ENCODE measurements around the gene TIMP2.
"Not testable (repeated sequence)": the region's sequence is repeated elsewhere in the genome, so short reads cannot be mapped to it uniquely, and the experiment has no call there.

TIMP2 gene

DNA sequence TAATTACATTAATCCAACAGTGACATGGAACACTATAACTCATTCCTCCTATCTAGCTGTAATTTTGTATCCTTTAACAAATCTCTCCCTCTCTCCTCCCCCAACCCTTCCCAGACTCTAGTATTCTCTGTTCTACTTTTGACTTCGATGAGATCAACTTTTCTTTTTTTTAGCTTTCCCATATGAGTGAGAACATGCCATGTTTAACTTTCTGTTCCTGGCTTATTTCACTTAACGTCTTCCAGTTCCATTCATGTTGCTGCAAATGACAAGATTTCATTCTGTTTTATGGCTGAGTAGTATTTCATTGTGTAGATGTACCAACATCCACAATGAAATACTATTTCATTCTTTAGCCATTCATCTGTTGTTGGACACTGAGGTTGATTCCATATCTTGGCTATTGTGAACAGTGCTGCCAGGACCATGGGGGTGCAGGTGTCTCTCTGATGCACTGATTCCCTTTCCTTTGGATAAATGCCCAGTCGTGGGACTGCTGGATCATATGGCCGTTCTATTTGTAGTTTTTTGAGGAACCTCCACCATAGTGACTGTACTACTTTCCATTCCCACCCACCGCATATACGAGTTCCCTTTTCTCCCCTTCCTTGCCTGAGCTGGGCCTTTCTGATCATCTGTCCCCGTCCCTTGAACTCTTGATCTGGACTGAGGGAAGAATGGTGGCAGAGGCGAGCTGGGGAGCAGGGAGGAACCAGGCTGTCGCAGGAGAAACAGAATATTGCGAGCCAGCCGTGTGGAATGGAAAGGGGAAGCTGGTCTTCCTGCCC lies 14.5 kb downstream of the TIMP2 start:
- in situ Hi-C loops (cut with HindIII; ENCODE audit: low sequenced_read_pairs) = no loop called here

DNA sequence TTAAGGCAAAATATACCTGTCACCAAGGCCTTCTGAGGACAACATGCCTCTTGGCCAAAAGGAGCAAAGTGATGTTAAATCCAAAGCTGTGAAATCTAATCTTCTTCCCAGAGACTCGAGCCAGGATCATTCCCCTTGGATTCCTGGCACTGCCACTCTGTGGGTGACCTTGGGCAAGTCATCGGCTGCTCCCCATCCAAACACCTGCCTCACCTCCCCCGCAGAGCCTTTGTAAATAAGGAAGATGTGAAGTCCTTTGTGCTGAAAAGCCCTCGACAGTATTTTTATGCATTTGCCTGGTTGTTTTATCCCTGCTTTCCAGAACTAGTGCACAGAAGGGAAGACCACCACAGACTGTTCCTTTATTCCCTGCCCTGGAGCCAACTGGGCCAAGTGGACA lies 16.8 kb downstream of the TIMP2 start:
- in situ Hi-C loops (cut with HindIII; ENCODE audit: low sequenced_read_pairs) = no loop called here

DNA sequence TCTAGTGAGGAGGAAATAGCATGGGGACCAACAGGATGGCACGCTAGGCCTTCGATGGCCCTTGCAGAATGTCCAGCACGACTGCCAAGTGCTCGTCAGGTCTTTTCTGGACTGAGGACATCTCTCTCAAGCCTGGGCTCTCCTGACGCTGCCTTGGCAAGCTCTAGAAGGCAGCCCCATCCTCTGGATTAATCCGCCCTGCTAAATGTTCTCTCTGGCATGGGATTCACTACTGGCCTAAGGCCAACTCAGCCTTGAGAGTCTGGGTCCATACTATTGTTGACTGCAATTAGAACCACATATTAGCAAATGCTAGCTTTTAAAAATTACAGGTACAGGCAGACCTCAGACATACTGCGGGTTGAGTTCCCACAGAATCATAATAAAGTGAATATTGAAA lies 19.6 kb downstream of the TIMP2 start:
- in situ Hi-C loops (cut with HindIII; ENCODE audit: low sequenced_read_pairs) = no loop called here

GRCh38 chr17:78905116-78905515 lies 20.1 kb downstream of the TIMP2 start:
- in situ Hi-C loops (cut with HindIII; ENCODE audit: low sequenced_read_pairs) = no loop called here

DNA sequence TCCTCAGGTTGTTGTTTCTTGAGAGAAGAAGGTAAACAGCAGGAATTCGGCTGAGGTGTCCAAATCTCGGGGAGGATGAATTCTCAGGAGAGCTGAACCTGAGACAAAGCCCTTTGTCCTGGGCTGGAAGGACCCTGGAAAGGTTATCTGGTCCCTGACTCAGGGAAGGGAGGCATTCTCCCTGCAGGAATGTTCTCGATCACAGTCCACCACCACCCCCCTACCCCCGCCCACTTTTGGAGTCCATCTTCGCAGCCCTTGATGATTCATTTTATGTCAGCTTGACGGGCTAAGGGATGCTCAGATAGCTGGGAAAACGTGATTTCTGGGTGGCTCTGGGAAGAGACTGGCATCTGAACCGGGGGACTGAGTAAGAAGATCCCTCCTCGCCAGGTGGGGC lies 20.8 kb downstream of the TIMP2 start:
- in situ Hi-C loops (cut with HindIII; ENCODE audit: low sequenced_read_pairs) = no loop called here

DNA sequence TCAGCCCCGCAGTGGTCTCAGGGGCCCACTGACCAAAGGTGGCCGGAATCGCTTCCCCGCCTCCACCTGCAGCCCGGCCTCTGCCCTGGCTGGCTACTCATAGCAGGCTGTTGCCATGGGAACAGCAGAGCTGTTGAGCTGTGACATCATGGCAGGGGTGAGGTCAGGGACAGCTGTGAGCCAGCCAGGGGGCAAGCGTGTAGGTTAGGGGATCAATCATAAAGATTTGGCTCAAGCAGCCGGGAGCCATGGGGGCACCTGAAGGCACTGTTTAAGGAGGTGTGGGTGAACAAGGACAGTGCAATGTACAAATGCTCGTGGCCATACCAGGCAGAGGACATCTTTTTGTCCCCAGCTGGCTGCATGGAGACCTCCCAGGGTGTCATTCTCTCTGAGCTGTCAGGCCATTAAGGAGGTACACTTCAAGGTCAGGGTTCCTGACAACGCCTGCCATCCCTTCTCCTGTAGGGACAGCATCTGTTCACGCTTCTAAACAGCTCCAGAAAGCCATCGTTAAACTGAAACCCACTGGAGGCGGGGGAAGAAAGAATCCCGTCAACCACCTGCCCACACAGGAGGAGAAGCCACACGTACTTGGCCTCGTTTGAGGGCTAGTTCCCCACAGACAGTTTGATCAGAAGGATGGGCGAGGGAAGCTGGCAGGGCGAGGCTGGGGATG lies 21.9 kb downstream of the TIMP2 start, which contains the start of gene CEP295NL:
Gene CEP295NL, minus strand, starts transcription at position 101 of the 679 bp plus-strand sequence. CDS start 1,373 bp downstream, outside the sequence.
- in situ Hi-C loops (cut with HindIII; ENCODE audit: low sequenced_read_pairs) = no loop called here

DNA sequence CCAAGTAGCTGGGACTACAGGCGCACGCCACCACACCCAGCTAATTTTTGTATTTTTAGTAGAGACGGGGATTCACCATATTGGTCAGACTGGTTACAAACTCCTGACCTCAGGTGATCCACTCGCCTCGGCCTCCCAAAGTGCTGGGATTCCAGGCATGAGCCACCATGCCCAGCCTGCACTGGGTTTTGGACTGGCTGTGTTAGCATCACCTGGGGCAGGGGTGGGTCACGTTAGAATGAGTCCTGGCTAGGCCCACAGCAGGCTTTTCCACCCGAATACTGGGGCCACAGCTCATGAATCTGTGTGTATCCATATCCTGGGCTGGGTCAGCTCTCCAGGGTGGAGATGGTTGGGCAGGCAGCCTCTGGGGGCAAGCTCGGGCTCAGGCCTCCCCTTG lies 23.0 kb downstream of the TIMP2 start:
- in situ Hi-C loops (cut with HindIII; ENCODE audit: low sequenced_read_pairs) = not testable (repeated sequence)

DNA sequence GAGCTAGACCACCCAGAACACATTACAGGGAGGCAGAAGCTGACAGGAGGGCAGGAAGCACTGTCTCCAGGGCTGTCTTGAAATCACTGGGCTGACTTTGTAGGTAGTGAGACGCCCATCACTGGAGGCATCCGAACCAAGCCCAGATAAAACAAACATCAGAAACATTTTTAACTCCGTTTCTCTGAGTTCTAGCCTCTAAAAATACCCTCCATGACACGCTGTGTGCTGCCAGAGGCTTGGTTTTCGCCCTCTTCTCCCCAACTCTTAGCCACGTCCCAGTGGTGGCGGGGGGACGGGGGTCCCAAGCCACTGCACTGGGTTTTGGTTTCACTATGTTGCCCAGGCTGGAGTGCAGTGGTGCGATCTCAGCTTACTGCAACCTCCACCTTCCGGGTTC lies 23.4 kb downstream of the TIMP2 start:
- in situ Hi-C loops (cut with HindIII; ENCODE audit: low sequenced_read_pairs) = no loop called here

- in situ Hi-C loops (cut with HindIII; ENCODE audit: low sequenced_read_pairs) = no loop called here
Measured at GRCh38 chr17:78900816-78901215, 24.4 kb downstream of the TIMP2 start.

- in situ Hi-C loops (cut with HindIII; ENCODE audit: low sequenced_read_pairs) = no loop called here
Measured at GRCh38 chr17:78899361-78900260, 25.6 kb downstream of the TIMP2 start.

DNA sequence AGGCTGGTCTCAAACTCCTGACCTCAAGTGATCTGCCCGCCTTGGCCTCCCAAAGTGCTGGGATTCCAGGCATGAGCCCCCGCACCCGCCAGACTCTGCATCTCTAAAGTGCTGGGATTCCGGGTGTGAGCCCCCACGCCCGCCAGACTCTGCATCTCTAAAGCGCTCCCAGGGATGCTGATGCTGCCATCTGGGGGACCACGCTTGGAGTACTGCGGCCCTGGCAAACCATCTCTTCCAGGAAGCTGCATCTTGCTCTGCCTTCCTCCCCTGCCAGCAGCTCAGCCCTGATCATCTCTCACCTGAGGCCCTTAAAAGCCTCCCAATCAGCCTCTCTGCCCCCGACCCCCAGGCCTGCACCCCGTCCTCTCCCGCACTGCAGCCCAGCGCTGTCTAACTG lies 26.2 kb downstream of the TIMP2 start:
- in situ Hi-C loops (cut with HindIII; ENCODE audit: low sequenced_read_pairs) = no loop called here

GRCh38 chr17:78898075-78898836 lies 26.9 kb downstream of the TIMP2 start:
- in situ Hi-C loops (cut with HindIII; ENCODE audit: low sequenced_read_pairs) = no loop called here

DNA sequence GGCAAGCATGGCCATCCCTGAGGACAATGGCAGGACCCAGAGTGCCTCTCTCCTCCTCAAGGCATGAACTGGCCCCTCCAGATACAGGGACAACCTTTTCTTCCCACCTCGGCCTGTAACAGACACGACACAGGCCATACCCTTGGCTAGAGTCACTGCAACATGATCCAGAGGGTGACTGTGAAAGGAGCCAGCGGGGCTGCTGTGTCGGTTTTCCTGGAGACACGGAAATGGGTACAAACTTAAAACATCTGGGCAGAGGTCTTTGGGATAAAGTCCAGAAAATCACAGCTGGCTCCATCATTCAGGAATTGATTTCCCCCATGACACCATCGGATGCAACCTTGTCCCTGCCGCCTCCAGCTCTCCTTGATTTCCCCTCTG lies 27.5 kb downstream of the TIMP2 start:
- in situ Hi-C loops (cut with HindIII; ENCODE audit: low sequenced_read_pairs) = no loop called here

- in situ Hi-C loops (cut with HindIII; ENCODE audit: low sequenced_read_pairs) = no loop called here
Measured at GRCh38 chr17:78896834-78897663, 28.1 kb downstream of the TIMP2 start.

- in situ Hi-C loops (cut with HindIII; ENCODE audit: low sequenced_read_pairs) = no loop called here
Measured at GRCh38 chr17:78896091-78896833, 28.9 kb downstream of the TIMP2 start.

- in situ Hi-C loops (cut with HindIII; ENCODE audit: low sequenced_read_pairs) = no loop called here
Measured at GRCh38 chr17:78895322-78895721, 29.9 kb downstream of the TIMP2 start.

GRCh38 chr17:78893684-78894083 lies 31.5 kb downstream of the TIMP2 start:
- in situ Hi-C loops (cut with HindIII; ENCODE audit: low sequenced_read_pairs) = no loop called here

DNA sequence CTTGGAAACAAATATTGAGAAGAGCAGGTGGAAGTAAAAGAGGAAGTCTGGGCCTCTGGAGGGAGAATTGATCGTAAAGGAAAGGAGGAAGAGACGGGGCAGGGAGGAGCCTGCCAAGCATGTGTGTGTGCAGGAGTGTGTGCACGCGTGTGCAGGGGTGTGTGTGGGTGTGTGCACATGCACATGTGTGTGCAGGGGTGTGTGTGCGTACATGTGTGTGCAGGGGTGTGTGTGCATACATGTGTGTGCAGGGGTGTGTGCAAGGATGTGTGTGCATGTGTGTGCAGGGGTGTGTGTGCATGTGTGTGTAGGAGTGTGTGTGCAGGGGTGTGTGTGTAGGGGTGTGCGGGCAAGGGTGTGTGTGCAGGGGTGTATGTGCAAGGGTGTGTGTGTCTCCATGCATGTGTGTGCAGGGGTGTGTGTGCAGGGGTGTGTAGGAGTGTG lies 32.2 kb downstream of the TIMP2 start:
- in situ Hi-C loops (cut with HindIII; ENCODE audit: low sequenced_read_pairs) = no loop called here

DNA sequence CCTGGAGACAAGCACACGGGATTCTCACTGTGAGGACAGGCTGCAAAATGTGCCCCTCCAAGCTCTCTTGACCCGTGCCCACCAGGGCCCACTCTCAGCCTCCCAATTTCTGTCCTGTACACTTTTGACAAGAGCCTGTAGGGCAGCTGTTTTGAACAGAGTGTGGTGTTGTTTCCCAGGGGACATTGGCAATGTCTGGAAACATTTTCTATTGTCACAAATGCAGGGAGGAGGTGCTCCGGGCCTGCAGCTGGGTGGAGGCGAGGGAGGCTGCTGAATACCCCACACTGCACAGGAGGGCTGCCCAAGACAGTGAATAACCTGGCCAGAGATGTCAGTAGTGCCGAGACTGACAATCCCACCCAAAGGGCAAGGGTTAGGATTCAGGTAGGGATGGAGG lies 32.7 kb downstream of the TIMP2 start:
- in situ Hi-C loops (cut with HindIII; ENCODE audit: low sequenced_read_pairs) = no loop called here
